Measurements from ENCODE around the gene CDH4.
"Not testable (repeated sequence)": the region's sequence is repeated elsewhere in the genome, so short reads cannot be mapped to it uniquely, and the experiment has no call there.

CDH4 gene

DNA sequence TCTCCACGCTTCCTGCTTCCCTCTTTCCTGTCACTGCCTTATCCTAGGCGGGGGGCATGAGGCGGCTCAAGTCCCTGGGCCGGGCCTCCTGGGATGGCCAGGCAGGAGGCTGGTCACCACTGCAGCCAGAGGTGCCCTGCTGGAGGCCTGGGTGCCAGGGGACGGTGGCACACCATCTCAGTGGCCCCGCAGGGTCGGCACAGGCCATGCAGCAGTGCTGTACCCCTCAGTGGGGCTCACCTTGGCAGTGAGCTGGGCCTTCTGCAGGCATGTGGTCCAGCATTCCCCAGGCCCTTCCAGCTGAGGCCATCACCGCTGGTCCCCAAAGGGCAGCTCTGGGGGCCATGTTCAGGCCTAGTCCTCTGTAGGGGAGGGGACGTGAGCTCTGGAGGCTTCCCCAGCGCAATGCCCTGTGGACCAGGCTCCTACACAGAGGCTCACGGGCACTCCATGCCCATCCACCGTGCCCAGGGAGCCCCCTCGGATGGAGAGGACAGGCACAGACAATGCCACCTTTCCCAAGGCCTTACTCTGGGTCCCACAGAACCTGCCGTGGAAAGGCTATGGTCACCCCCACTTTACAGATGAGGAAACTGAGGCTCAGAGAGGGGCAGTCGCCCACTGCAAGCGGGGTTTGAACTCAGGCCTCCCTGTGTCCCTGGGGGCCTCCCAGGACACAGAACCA is 689.8 kb downstream of the CDH4 start:
- Histone ChIP-seq H3K27me3 (ENCODE audit: low read length) (no peaks in the 10 kb centered on the region), H2AFZ (ENCODE audit: low read depth, low read length, severe bottlenecking) (no peak overlapping the region), H3K9ac (ENCODE audit: low read length) (no peak overlapping the region), H3F3A (ENCODE audit: insufficient read depth) (no peaks in the 10 kb centered on the region), H3K27ac (ENCODE audit: low read depth, low read length) (no peak overlapping the region), H3K36me3 (ENCODE audit: low read length) (no peaks in the 10 kb centered on the region), H3K4me3 (ENCODE audit: insufficient read depth, low read length, poor library complexity, severe bottlenecking) (no peak overlapping the region), H3K79me2 (ENCODE audit: insufficient read depth, low read length) (no peaks in the 10 kb centered on the region), H3K4me2 (ENCODE audit: low read depth, low read length, poor library complexity, severe bottlenecking) (no peak overlapping the region), H3K9me3 (ENCODE audit: insufficient read depth, low read length) (no peaks in the 10 kb centered on the region), H4K20me1 (ENCODE audit: low read depth, low read length) (no peaks in the 10 kb centered on the region), H3K9me2 (replicated peaks; ENCODE audit: insufficient read depth, low read length) (no peaks in the 10 kb centered on the region)
- TF ChIP-seq, protein P1, sequence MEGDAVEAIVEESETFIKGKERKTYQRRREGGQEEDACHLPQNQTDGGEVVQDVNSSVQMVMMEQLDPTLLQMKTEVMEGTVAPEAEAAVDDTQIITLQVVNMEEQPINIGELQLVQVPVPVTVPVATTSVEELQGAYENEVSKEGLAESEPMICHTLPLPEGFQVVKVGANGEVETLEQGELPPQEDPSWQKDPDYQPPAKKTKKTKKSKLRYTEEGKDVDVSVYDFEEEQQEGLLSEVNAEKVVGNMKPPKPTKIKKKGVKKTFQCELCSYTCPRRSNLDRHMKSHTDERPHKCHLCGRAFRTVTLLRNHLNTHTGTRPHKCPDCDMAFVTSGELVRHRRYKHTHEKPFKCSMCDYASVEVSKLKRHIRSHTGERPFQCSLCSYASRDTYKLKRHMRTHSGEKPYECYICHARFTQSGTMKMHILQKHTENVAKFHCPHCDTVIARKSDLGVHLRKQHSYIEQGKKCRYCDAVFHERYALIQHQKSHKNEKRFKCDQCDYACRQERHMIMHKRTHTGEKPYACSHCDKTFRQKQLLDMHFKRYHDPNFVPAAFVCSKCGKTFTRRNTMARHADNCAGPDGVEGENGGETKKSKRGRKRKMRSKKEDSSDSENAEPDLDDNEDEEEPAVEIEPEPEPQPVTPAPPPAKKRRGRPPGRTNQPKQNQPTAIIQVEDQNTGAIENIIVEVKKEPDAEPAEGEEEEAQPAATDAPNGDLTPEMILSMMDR (IDR thresholded peaks at IDR 0.05; ENCODE audit: insufficient read depth, low read length, poor library complexity, severe bottlenecking) = no peak
- no peak for TF ChIP-seq EZH2phosphoT487 (conservative IDR thresholded peaks at IDR 0.05; ENCODE audit: low read length)

GRCh38 chr20:61942526-61942925 is 690.5 kb downstream of the CDH4 start:
- Histone ChIP-seq H3F3A (ENCODE audit: insufficient read depth) (no peaks in the 10 kb centered on the region), H3K79me2 (ENCODE audit: insufficient read depth, low read length) (no peaks in the 10 kb centered on the region), H3K27ac (ENCODE audit: low read depth, low read length) (no peak overlapping the region), H4K20me1 (ENCODE audit: low read depth, low read length) (no peaks in the 10 kb centered on the region), H3K27me3 (ENCODE audit: low read length) (no peaks in the 10 kb centered on the region), H3K9ac (ENCODE audit: low read length) (no peak overlapping the region), H3K36me3 (ENCODE audit: low read length) (no peaks in the 10 kb centered on the region), H3K9me2 (replicated peaks; ENCODE audit: insufficient read depth, low read length) (no peaks in the 10 kb centered on the region), H3K4me3 (ENCODE audit: insufficient read depth, low read length, poor library complexity, severe bottlenecking) (no peak overlapping the region), H2AFZ (ENCODE audit: low read depth, low read length, severe bottlenecking) (no peak overlapping the region), H3K4me2 (ENCODE audit: low read depth, low read length, poor library complexity, severe bottlenecking) (no peak overlapping the region), H3K9me3 (ENCODE audit: insufficient read depth, low read length) (no peaks in the 10 kb centered on the region)
- no peak for TF ChIP-seq EZH2phosphoT487 (conservative IDR thresholded peaks at IDR 0.05; ENCODE audit: low read length)
- TF ChIP-seq, protein P1 (IDR thresholded peaks at IDR 0.05; ENCODE audit: insufficient read depth, low read length, poor library complexity, severe bottlenecking) = no peak

DNA sequence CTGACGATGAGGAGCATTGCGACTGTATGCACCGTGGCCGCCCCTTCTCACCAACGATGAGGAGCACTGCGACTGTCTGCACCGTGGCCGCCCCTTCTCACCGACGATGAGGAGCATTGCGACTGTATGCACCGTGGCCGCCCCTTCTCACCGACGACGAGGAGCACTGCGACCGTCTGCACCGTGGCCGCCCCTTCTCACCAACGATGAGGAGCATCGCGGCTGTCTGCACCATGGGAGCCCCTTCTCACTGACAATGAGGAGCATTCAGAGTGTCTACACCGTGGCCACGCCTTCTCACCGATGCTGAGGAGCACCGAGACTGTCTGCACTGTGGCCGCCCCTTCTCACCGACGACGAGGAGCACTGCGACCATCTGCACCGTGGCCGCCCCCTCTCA is 692.9 kb downstream of the CDH4 start:
- not testable (repeated sequence) for H2AFZ ChIP-seq (ENCODE audit: low read depth, low read length, severe bottlenecking); H3K9me2 ChIP-seq (replicated peaks; ENCODE audit: insufficient read depth, low read length); H4K20me1 ChIP-seq (ENCODE audit: low read depth, low read length); H3K9me3 ChIP-seq (ENCODE audit: insufficient read depth, low read length); H3K4me3 ChIP-seq (ENCODE audit: insufficient read depth, low read length, poor library complexity, severe bottlenecking); H3K27me3 ChIP-seq (ENCODE audit: low read length); H3K9ac ChIP-seq (ENCODE audit: low read length); H3K4me2 ChIP-seq (ENCODE audit: low read depth, low read length, poor library complexity, severe bottlenecking); H3K79me2 ChIP-seq (ENCODE audit: insufficient read depth, low read length); H3K36me3 ChIP-seq (ENCODE audit: low read length); H3F3A ChIP-seq (ENCODE audit: insufficient read depth); H3K27ac ChIP-seq (ENCODE audit: low read depth, low read length)

GRCh38 chr20:61945495-61945894 is 693.4 kb downstream of the CDH4 start:
- H3K4me3 ChIP-seq (ENCODE audit: insufficient read depth, low read length, poor library complexity, severe bottlenecking); H3K27ac ChIP-seq (ENCODE audit: low read depth, low read length); H3F3A ChIP-seq (ENCODE audit: insufficient read depth); H3K4me2 ChIP-seq (ENCODE audit: low read depth, low read length, poor library complexity, severe bottlenecking); H3K9me3 ChIP-seq (ENCODE audit: insufficient read depth, low read length); H3K9ac ChIP-seq (ENCODE audit: low read length); H3K27me3 ChIP-seq (ENCODE audit: low read length); H2AFZ ChIP-seq (ENCODE audit: low read depth, low read length, severe bottlenecking); H3K9me2 ChIP-seq (replicated peaks; ENCODE audit: insufficient read depth, low read length); H4K20me1 ChIP-seq (ENCODE audit: low read depth, low read length); H3K79me2 ChIP-seq (ENCODE audit: insufficient read depth, low read length); H3K36me3 ChIP-seq (ENCODE audit: low read length): not testable (repeated sequence)

DNA sequence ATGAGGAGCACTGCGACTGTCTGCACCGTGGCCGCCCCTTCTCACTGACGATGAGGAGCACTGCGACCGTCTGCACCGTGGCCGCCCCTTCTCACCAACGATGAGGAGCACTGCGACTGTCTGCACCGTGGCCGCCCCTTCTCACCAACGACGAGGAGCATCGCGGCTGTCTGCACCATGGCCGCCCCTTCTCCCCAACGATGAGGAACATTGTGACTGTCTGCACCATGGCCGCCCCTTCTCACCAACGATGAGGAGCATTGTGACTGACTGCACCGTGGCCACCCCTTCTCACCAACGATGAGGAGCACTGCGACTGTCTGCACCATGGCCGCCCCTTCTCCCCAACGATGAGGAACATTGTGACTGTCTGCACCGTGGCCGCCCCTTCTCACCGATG is 696.0 kb downstream of the CDH4 start:
- H3K27me3 ChIP-seq (ENCODE audit: low read length); H3K4me2 ChIP-seq (ENCODE audit: low read depth, low read length, poor library complexity, severe bottlenecking); H3K9ac ChIP-seq (ENCODE audit: low read length); H3K27ac ChIP-seq (ENCODE audit: low read depth, low read length); H3K4me3 ChIP-seq (ENCODE audit: insufficient read depth, low read length, poor library complexity, severe bottlenecking); H4K20me1 ChIP-seq (ENCODE audit: low read depth, low read length); H3K36me3 ChIP-seq (ENCODE audit: low read length); H3K9me3 ChIP-seq (ENCODE audit: insufficient read depth, low read length); H3K79me2 ChIP-seq (ENCODE audit: insufficient read depth, low read length); H2AFZ ChIP-seq (ENCODE audit: low read depth, low read length, severe bottlenecking); H3K9me2 ChIP-seq (replicated peaks; ENCODE audit: insufficient read depth, low read length); H3F3A ChIP-seq (ENCODE audit: insufficient read depth): not testable (repeated sequence)
